Prostate gland (tissue), 2 donors: ENCODE measurements around the gene GTF3C2. TPM values are rescaled to one million over a fixed set of nuclear protein-coding genes. Genes with fewer than 3 reads are reported as not detected.
A peak's percentile ranks its signal among the peaks of the same experiment; 100 is the strongest.

Experiments
- DNase-seq: peaks from one replicate; pipeline ENCODE4 v3.0.0-alpha.2; 2019; ENCODE audit warnings: low spot score
- H3K27ac ChIP-seq, 2 donors: fragments of 200-600 bp; sonication (generic); 2 replicates each; pipeline ENCODE4 v1.5.1; 2017 to 2019
- H3K27me3 ChIP-seq: fragments of 200-600 bp; sonication (generic); replicated peaks from 2 replicates; pipeline ENCODE4 v1.5.1; 2019; ENCODE audit not compliant: insufficient read depth
- H3K36me3 ChIP-seq, 2 donors: fragments of 200-600 bp; sonication (generic); 1 replicate in 1 of 2; 2 replicates in 1 of 2; pipeline versions ENCODE4 v1.5.1 to v1.8.1; 2017 to 2019
- H3K4me1 ChIP-seq: fragments of 200-600 bp; sonication (generic); replicated peaks from 2 replicates; pipeline ENCODE4 v1.5.1; 2019
- H3K4me3 ChIP-seq, 2 donors: fragments of 200-600 bp; sonication (generic); 2 replicates each; pipeline ENCODE4 v1.5.1; 2017 to 2019
- H3K9me3 ChIP-seq: fragments of 200-600 bp; sonication (generic); 2 replicates; pipeline ENCODE4 v1.5.1; 2017
- CTCF ChIP-seq, 4 experiments: fragments of 200-600 bp in 2 of 4; fragments of 450-650 bp in 2 of 4; sonication (generic) in 2 of 4; IDR thresholded peaks; 1 replicate in 3 of 4; 2 replicates in 1 of 4; pipeline ENCODE4 v1.5.1; 2016 to 2019; ENCODE audit warnings: antibody characterized with exemption in 4 of 4, mild to moderate bottlenecking in 2 of 4, moderate library complexity in 2 of 4
- POLR2A ChIP-seq: fragments of 450-650 bp; IDR thresholded peaks from one replicate; pipeline ENCODE4 v1.6.1; 2016; ENCODE audit warnings: antibody characterized with exemption, mild to moderate bottlenecking
- POLR2AphosphoS5 ChIP-seq: sonication (generic); formaldehyde crosslinking; IDR thresholded peaks from one replicate; pipeline ENCODE4 v1.6.1; 2017; ENCODE audit warnings: antibody characterized with exemption
- WGBS: methylation state at CpG from one replicate; pipeline ENCODE4 v1.1.5; 2018; 5-methylcytosine and 5-hydroxymethylcytosine counted together
- intact Hi-C: fragments of 100-400 bp; cut with DNase I; formaldehyde crosslinking; loops from one replicate; pipeline ENCODE4 v1.14.2; 2022
- total RNA-seq, 2 donors: library from RNA; depleted of rRNA; stranded (reverse); fragments of >200 nt; gene quantifications; one replicate each; pipeline ENCODE4 v1.1.0, GENCODE V29; 2016

Gene GTF3C2
- total RNA-seq, 2 donors from 2014 or later, result 41.2 to 66.1 TPM

GRCh38 chr2:27390822-27391679, 34.5 kb upstream of the GTF3C2 start:
- Histone ChIP-seq H3K4me1 (no peaks in the 10 kb centered on the region), H3K27me3 (no peaks in the 10 kb centered on the region), H3K27ac (no peak overlapping the region), H3K36me3 (no peaks in the 10 kb centered on the region), H3K4me3 (no peak overlapping the region), H3K9me3 (no peaks in the 10 kb centered on the region)
- intact Hi-C loops, result no loop called here
- DNase-seq, result no peak
- no peak for TF ChIP-seq POLR2AphosphoS5
- TF ChIP-seq POLR2A, result no peak
- no peak for TF ChIP-seq CTCF (IDR thresholded peaks at IDR 0.05)
- 95% methylated on average over 9 of the region's 9 CpGs for WGBS

- TF ChIP-seq CTCF (IDR thresholded peaks at IDR 0.05) (no peak), POLR2A (no peak), POLR2AphosphoS5 (no peak)
- DNase-seq, result no peak
- peaks cover 4 to 6% of the 10 kb centered on the region in 2 donors for H3K36me3 ChIP-seq
- intact Hi-C loops, result no loop called here
- WGBS, result 92% methylated on average over 10 of the region's 10 CpGs
- peak overlapping the region in 1 of 2 donors; percentile 95 for H3K4me3 ChIP-seq
- H3K27me3 ChIP-seq, result no peaks in the 10 kb centered on the region
- peak overlapping the region; percentile 91 for H3K27ac ChIP-seq
- no peaks in the 10 kb centered on the region for H3K9me3 ChIP-seq
- peaks cover 5% of the 10 kb centered on the region for H3K4me1 ChIP-seq
These were observed 25.1 kb upstream of the GTF3C2 start for GRCh38 chr2:27381577-27382181.

GRCh38 chr2:27380626-27381545, 24.3 kb upstream of the GTF3C2 start, which contains the start of gene ZNF513:
Gene ZNF513 (minus strand): TSS chr2:27380734. CDS start chr2:27380526, 208 bp downstream.
- intact Hi-C loops, result no loop called here
- no peaks in the 10 kb centered on the region for H3K9me3 ChIP-seq
- H3K4me3 ChIP-seq, result peak within 1 kb of the TSS; percentile 74 to 95
- peak; percentile 99 for TF ChIP-seq POLR2AphosphoS5
- peak; percentile 62 for TF ChIP-seq POLR2A
- TF ChIP-seq CTCF (IDR thresholded peaks at IDR 0.05), result no peak
- H3K27me3 ChIP-seq, result no peaks in the 10 kb centered on the region
- peaks cover 5% of the 10 kb centered on the region for H3K4me1 ChIP-seq
- WGBS, result 7% methylated on average over 62 of the region's 67 CpGs
- peaks cover 9% of the 10 kb centered on the region in 2 donors for H3K36me3 ChIP-seq
- peak within 1 kb of the TSS; percentile 91 for H3K27ac ChIP-seq
- peak; percentile 98 for DNase-seq

DNA sequence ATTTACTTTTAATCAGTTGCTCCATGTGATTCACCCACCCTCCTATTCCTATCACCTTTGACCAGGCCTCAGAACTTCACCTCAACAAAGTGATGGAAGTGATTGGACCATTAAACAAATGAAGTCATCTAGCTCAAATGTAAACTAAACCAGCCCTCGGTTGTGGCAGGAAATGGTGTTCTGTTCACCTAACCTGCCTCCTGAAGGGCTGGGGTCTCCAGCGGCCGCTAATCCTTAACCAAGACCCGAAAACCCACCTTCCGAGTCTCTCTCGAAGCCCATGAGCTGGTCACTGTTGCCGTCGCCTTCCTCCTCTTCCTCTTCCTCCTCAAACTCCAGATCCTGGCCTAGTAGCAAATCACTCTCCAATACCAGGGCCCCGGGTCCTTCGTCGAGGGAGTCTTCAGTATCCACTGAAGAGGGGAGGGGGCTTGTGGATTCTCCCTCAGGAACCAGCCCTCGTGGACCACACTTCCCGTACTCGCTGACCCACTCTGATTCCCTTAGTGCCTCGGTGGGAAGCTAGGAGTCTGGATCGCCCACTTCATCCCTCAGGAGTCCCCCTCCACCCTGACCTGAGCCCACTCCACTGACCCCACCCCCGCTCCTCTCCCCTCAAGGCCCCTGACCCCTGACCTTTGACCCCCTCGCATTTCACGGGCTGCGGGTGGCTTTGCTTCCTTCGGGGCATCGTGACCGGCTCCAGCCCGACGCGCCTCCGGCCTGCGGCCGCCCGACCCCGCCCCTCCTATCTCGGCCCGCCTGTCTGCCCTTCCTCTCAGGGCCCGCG, 23.5 kb upstream of the GTF3C2 start:
- H3K27me3 ChIP-seq, result no peaks in the 10 kb centered on the region
- TF ChIP-seq POLR2A (no peak), CTCF (IDR thresholded peaks at IDR 0.05) (no peak), POLR2AphosphoS5 (no peak)
- H3K9me3 ChIP-seq, result no peaks in the 10 kb centered on the region
- H3K4me1 ChIP-seq, result peaks cover 5% of the 10 kb centered on the region
- peaks cover 14 to 17% of the 10 kb centered on the region in 2 donors for H3K36me3 ChIP-seq
- peak; percentile 36 for DNase-seq
- peak overlapping the region; percentile 91 for H3K27ac ChIP-seq
- intact Hi-C loops, result loop anchor here (10.0 kb wide), 1 partner anchor 165 kb away; the partner anchor contains the start of genes ATRAID, CAD and SLC5A6
- peak overlapping the region; percentile 74 to 95 for H3K4me3 ChIP-seq
- under 1% methylated on average over 28 of the region's 35 CpGs for WGBS
